Neuronal stem cell (in vitro differentiated cells): ENCODE results near the gene CRCP.
A peak's percentile ranks its signal among the peaks of the same experiment; 100 is the strongest.

Source experiments
- DNase-seq: peaks from one replicate; pipeline ENCODE4 v3.0.0-alpha.2; 2013; ENCODE audit warnings: low spot score
- H2AFZ ChIP-seq: one replicate; pipeline ENCODE4 v1.6.1; 2013; ENCODE audit warnings: mild to moderate bottlenecking, low read length, inconsistent platforms
- H2AK5ac ChIP-seq: 2 replicates; pipeline ENCODE4 v1.6.1; 2013; ENCODE audit warnings: low read depth, mild to moderate bottlenecking, inconsistent platforms, low read length, moderate library complexity, mixed read lengths
- H2BK120ac ChIP-seq: 2 replicates; pipeline ENCODE4 v1.6.1; 2013; ENCODE audit warnings: low read depth, mild to moderate bottlenecking, inconsistent platforms, low read length, moderate library complexity, mixed read lengths
- H2BK12ac ChIP-seq: one replicate; pipeline ENCODE4 v1.6.1; 2013; ENCODE audit warnings: low read length, inconsistent platforms
- H2BK15ac ChIP-seq: 2 replicates; pipeline ENCODE4 v1.6.1; 2013; ENCODE audit warnings: mild to moderate bottlenecking, low read length, inconsistent platforms, mixed read lengths
- H2BK5ac ChIP-seq: one replicate; pipeline ENCODE4 v1.6.1; 2013; ENCODE audit warnings: inconsistent platforms, mild to moderate bottlenecking, low read length, moderate library complexity
- H3K14ac ChIP-seq: one replicate; pipeline ENCODE4 v1.6.1; 2013; ENCODE audit warnings: low read length, inconsistent platforms
- H3K18ac ChIP-seq: 2 replicates; pipeline ENCODE4 v1.6.1; 2013; ENCODE audit warnings: low read length, inconsistent platforms
- H3K23ac ChIP-seq: 2 replicates; pipeline ENCODE4 v1.6.1; 2013; ENCODE audit warnings: low read depth, mild to moderate bottlenecking, mixed read lengths, low read length, inconsistent platforms; ENCODE audit not compliant: poor library complexity
- H3K27ac ChIP-seq: replicated peaks from 3 replicates; pipeline ENCODE4 v1.5.1; 2013; ENCODE audit warnings: low read length, inconsistent platforms
- H3K27me3 ChIP-seq, 3 experiments: 2 replicates each; pipeline ENCODE4 v1.6.1; 2013; ENCODE audit warnings: low read length in 3 of 3, mild to moderate bottlenecking in 2 of 3, inconsistent platforms in 1 of 3, low read depth in 1 of 3, mixed read lengths in 1 of 3, moderate library complexity in 1 of 3; ENCODE audit not compliant: control insufficient read depth in 3 of 3, insufficient read depth in 3 of 3
- H3K36me3 ChIP-seq, 2 donors: replicated peaks in 1 of 2; 2 replicates each; pipeline ENCODE4 v1.6.1; 2013; ENCODE audit warnings: low read length in 2 of 2; ENCODE audit not compliant: control insufficient read depth in 2 of 2, insufficient read depth in 2 of 2
- H3K4ac ChIP-seq: 2 replicates; pipeline ENCODE4 v1.6.1; 2013; ENCODE audit warnings: inconsistent platforms, mild to moderate bottlenecking, low read length, moderate library complexity
- H3K4me1 ChIP-seq, 2 donors: 1 replicate in 1 of 2; 2 replicates in 1 of 2; pipeline ENCODE4 v1.6.1; 2013; ENCODE audit warnings: low read length in 2 of 2, low read depth in 1 of 2; ENCODE audit not compliant: control insufficient read depth in 2 of 2, insufficient read depth in 1 of 2
- H3K4me2 ChIP-seq: one replicate; pipeline ENCODE4 v1.6.1; 2013; ENCODE audit warnings: mild to moderate bottlenecking, low read length, inconsistent platforms; ENCODE audit not compliant: insufficient read depth, poor library complexity, severe bottlenecking
- H3K4me3 ChIP-seq, 2 donors: 2 replicates each; pipeline ENCODE4 v1.5.1; 2013; ENCODE audit warnings: low read length in 2 of 2, mild to moderate bottlenecking in 2 of 2, inconsistent platforms in 1 of 2, moderate library complexity in 1 of 2
- H3K79me1 ChIP-seq: one replicate; pipeline ENCODE4 v1.6.1; 2013; ENCODE audit warnings: low read depth, mild to moderate bottlenecking, inconsistent platforms, low read length, moderate library complexity
- H3K9ac ChIP-seq: one replicate; pipeline ENCODE4 v1.6.1; 2013; ENCODE audit warnings: mild to moderate bottlenecking, low read depth, low read length, inconsistent platforms; ENCODE audit not compliant: poor library complexity
- H3K9me3 ChIP-seq, 2 donors: replicated peaks in 1 of 2; 2 replicates each; pipeline versions ENCODE3 to v1.6.1; 2013; ENCODE audit warnings: low read length in 2 of 2, mild to moderate bottlenecking in 2 of 2, inconsistent platforms in 1 of 2, low read depth in 1 of 2, mixed read lengths in 1 of 2, moderate library complexity in 1 of 2; ENCODE audit not compliant: control insufficient read depth in 2 of 2, insufficient read depth in 1 of 2
- H4K8ac ChIP-seq: one replicate; pipeline ENCODE4 v1.6.1; 2013; ENCODE audit warnings: low read depth, mild to moderate bottlenecking, inconsistent platforms, low read length, moderate library complexity
- H4K91ac ChIP-seq: one replicate; pipeline ENCODE4 v1.6.1; 2013; ENCODE audit warnings: low read length, low read depth, mild to moderate bottlenecking, inconsistent platforms; ENCODE audit not compliant: poor library complexity
- WGBS, 2 donors: extraction: QIAGEN DNeasy Blood & Tissue Kit; methylation state at CpG; one replicate each; pipeline ENCODE4 v1.1.7; 2013; ENCODE audit warnings: missing lambda C conversion rate in 2 of 2, mixed read lengths in 1 of 2; ENCODE audit not compliant: insufficient read length in 2 of 2, insufficient replicate concordance in 1 of 2; ENCODE audit errors: extremely low coverage in 2 of 2; 5-methylcytosine and 5-hydroxymethylcytosine counted together

The CRCP gene

GRCh38 chr7:66176914-66177313, 62.3 kb downstream of the CRCP start:
- peak overlapping the region; percentile 11 for H3K4me2 ChIP-seq
- H3K79me1 ChIP-seq = no peaks in the 10 kb centered on the region
- H4K91ac ChIP-seq = no peak overlapping the region
- peak overlapping the region; percentile 41 for H2BK12ac ChIP-seq
- H3K27me3 ChIP-seq = no peaks in the 10 kb centered on the region
- peaks cover 0 to 3% of the 10 kb centered on the region in 2 donors for H3K9me3 ChIP-seq
- no peak overlapping the region for H3K27ac ChIP-seq
- no peak overlapping the region for H2AFZ ChIP-seq
- H3K4ac ChIP-seq = no peak overlapping the region
- H3K23ac ChIP-seq = no peak overlapping the region
- H4K8ac ChIP-seq = no peak overlapping the region
- peak overlapping the region; percentile 21 for H3K9ac ChIP-seq
- no peak overlapping the region for H2BK120ac ChIP-seq
- H2AK5ac ChIP-seq = no peak overlapping the region
- no peak overlapping the region for H2BK15ac ChIP-seq
- H3K36me3 ChIP-seq = no peaks in the 10 kb centered on the region
- no peak overlapping the region for H3K14ac ChIP-seq
- DNase-seq = no peak
- H3K4me3 ChIP-seq = no peak overlapping the region
- no peaks in the 10 kb centered on the region for H3K4me1 ChIP-seq
- H3K18ac ChIP-seq = peak overlapping the region; percentile 28
- WGBS, 2 donors = no CpG with 5 or more reads among the region's 2 CpGs
- no peak overlapping the region for H2BK5ac ChIP-seq

GRCh38 chr7:66178258-66178657, 63.6 kb downstream of the CRCP start:
- Histone ChIP-seq H2AFZ (no peak overlapping the region), H3K27ac (no peak overlapping the region), H3K4ac (no peak overlapping the region), H4K91ac (no peak overlapping the region), H3K4me3 (no peak overlapping the region), H3K9me3 (peaks cover 0 to 3% of the 10 kb centered on the region in 2 donors), H2BK5ac (no peak overlapping the region), H2BK120ac (no peak overlapping the region), H2BK15ac (no peak overlapping the region), H4K8ac (no peak overlapping the region), H3K9ac (no peak overlapping the region), H3K14ac (no peak overlapping the region), H3K4me2 (no peak overlapping the region), H3K18ac (no peak overlapping the region), H3K79me1 (no peaks in the 10 kb centered on the region), H2BK12ac (no peak overlapping the region), H2AK5ac (no peak overlapping the region), H3K27me3 (no peaks in the 10 kb centered on the region), H3K23ac (no peak overlapping the region), H3K36me3 (no peaks in the 10 kb centered on the region), H3K4me1 (no peaks in the 10 kb centered on the region)
- no peak for DNase-seq
- no CpG with 5 or more reads among the region's 2 CpGs for WGBS, 2 donors

GRCh38 chr7:66181329-66181728, 66.7 kb downstream of the CRCP start:
- H3K14ac ChIP-seq = no peak overlapping the region
- no peak overlapping the region for H2BK5ac ChIP-seq
- no peak overlapping the region for H4K91ac ChIP-seq
- no peak overlapping the region for H4K8ac ChIP-seq
- no peak for DNase-seq
- H2BK15ac ChIP-seq = no peak overlapping the region
- H3K18ac ChIP-seq = no peak overlapping the region
- no peak overlapping the region for H3K4me2 ChIP-seq
- no peak overlapping the region for H3K27ac ChIP-seq
- H3K4me1 ChIP-seq = no peaks in the 10 kb centered on the region
- H2AK5ac ChIP-seq = no peak overlapping the region
- peaks cover 3% of the 10 kb centered on the region in 2 donors for H3K9me3 ChIP-seq
- H3K79me1 ChIP-seq = no peaks in the 10 kb centered on the region
- no peak overlapping the region for H3K23ac ChIP-seq
- H3K27me3 ChIP-seq = no peaks in the 10 kb centered on the region
- H3K36me3 ChIP-seq = no peaks in the 10 kb centered on the region
- H2BK120ac ChIP-seq = no peak overlapping the region
- H2BK12ac ChIP-seq = no peak overlapping the region
- no peak overlapping the region for H3K4me3 ChIP-seq
- no peak overlapping the region for H3K9ac ChIP-seq
- no peak overlapping the region for H2AFZ ChIP-seq
- H3K4ac ChIP-seq = no peak overlapping the region

GRCh38 chr7:66181845-66182244, 67.2 kb downstream of the CRCP start:
- Histone ChIP-seq H3K4ac (no peak overlapping the region), H3K36me3 (no peaks in the 10 kb centered on the region), H2BK5ac (no peak overlapping the region), H3K4me1 (no peaks in the 10 kb centered on the region), H2AFZ (no peak overlapping the region), H3K18ac (no peak overlapping the region), H4K91ac (no peak overlapping the region), H2BK12ac (no peak overlapping the region), H3K9ac (no peak overlapping the region), H4K8ac (no peak overlapping the region), H2BK15ac (no peak overlapping the region), H2AK5ac (no peak overlapping the region), H3K23ac (no peak overlapping the region), H3K4me3 (no peak overlapping the region), H3K27ac (no peak overlapping the region), H3K4me2 (no peak overlapping the region), H3K79me1 (no peaks in the 10 kb centered on the region), H3K27me3 (no peaks in the 10 kb centered on the region), H2BK120ac (no peak overlapping the region), H3K14ac (no peak overlapping the region), H3K9me3 (peaks cover 3% of the 10 kb centered on the region in 2 donors)
- WGBS, 2 donors = no CpG with 5 or more reads among the region's 2 CpGs
- no peak for DNase-seq
